Measurements from ENCODE around the gene IL17D.
"Not testable (repeated sequence)": the region's sequence is repeated elsewhere in the genome, so short reads cannot be mapped to it uniquely, and the experiment has no call there.

IL17D gene, protein sequence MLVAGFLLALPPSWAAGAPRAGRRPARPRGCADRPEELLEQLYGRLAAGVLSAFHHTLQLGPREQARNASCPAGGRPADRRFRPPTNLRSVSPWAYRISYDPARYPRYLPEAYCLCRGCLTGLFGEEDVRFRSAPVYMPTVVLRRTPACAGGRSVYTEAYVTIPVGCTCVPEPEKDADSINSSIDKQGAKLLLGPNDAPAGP
- total RNA-seq: 0 to 1.1 (median 0.30) reads per million in 9 experiments

DNA sequence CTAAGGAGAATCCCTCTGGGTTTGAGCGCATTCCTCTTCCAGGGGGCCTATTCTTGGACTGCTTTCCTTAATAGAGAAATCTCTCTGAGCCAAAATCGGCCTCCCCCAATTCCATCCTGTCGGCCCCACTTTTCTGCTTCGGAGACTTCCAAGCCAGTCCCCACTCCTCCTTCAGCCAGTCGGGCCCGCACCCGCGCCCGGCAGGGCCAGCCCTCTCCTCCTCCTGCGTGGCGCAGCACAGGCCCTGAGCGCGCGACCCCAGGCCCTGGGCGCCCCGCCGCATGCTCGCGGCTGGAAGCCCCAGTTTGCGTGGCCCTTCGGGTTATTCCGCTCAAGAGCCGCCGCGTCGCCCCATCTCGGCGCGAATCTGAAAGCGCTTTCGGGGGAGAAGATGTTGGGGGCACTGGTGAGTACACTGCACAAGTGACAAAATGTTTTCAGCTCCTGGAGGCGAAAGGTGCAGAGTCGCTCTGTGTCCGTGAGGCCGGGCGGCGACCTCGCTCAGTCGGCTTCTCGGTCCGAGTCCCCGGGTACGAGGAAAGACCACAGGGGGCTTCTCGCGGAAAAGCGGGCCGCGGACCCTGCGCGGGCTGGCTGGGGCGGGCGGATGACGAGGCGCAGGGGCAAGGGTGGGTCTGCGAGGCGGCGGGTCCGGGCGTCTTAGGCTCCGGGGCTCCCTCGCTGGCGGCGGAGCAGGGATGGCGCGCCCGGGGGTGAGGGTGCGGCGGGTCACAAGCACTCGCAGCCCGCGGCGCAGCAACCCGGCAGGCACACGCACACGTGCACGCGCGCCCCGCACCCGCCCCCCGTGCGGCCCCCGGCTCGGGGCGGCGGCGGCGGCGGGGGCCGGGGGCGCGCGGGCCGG lies at the start of gene IL17D:
IL17D (plus strand) TSS at position 785 of the 865 bp plus-strand sequence. CDS start 303 bp downstream, outside the sequence.
- Mint-ChIP-seq H3K4me1 (ENCODE audit: low read depth in 2 of 2) (peaks cover 6 to 7% of the 10 kb centered on the region in 2 donors), H3K36me3 (ENCODE audit: insufficient read depth) (peaks cover 3% of the 10 kb centered on the region), H3K4me3 (peak within 1 kb of the TSS; percentile 98), H3K27me3 (peaks cover 15 to 25% of the 10 kb centered on the region in 2 donors), H3K9me3 (no peaks in the 10 kb centered on the region), H3K27ac (peak within 1 kb of the TSS; percentile 77 to 88)
- peak; percentile 21 to 40 (median 26) for DNase-seq
- ATAC-seq (replicated peaks): peak; percentile 28

DNA sequence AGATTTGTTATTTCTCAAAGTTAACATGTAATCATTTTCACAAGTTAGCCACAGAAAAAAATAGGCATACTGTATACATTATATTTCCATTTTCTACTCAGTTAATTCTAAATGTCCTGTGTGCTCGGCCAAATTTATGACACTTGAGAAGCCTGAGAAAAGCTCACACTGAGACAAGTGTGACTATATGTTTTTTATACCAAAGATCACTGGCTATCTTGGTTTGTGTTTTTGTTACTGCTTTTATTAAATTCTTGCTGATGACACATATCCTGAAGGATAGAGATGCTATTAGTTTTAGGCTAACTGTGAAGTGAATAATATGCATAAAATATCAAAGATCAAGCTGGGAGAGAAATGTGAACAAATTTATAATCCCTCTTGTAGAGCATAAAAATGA lies 49.3 kb upstream of the IL17D start:
- Mint-ChIP-seq H3K27me3 (no peaks in the 10 kb centered on the region), H3K27ac (peak overlapping the region in 1 of 2 donors; percentile 41), H3K9me3 (no peaks in the 10 kb centered on the region), H3K36me3 (ENCODE audit: insufficient read depth) (peaks cover 3% of the 10 kb centered on the region), H3K4me3 (no peak overlapping the region), H3K4me1 (ENCODE audit: low read depth in 2 of 2) (no peaks in the 10 kb centered on the region)
- ATAC-seq (replicated peaks): no peak
- DNase-seq: no peak

DNA sequence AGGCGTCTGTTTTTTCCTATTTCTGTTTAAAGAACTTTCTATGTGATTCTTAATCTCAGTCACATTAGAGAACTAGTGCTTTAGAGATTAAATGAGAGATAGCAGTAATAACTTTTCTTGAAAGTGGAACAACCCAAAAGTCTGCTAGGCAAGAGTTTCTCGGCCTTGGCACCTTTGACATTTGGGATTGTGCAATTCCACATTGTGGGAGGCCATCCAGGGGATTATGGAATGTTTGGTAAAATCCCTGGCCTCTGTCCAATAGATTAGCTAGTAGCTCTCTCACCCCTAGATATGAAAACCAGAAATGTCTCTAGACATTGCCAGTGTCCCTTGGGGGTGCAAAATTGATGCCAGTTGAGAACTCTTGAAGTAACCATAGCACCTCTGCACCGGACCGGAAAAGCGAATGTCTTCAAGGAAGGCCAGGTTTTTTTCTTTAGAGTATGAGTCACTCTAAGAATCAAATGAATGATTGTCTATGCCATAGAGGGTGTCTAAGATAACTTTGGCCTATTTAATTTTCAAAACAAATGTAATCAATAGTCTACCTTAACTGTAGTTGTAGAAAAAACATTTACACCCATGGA lies 45.0 kb upstream of the IL17D start:
- Mint-ChIP-seq H3K36me3 (ENCODE audit: insufficient read depth) (peaks cover 3% of the 10 kb centered on the region), H3K9me3 (no peaks in the 10 kb centered on the region), H3K27me3 (no peaks in the 10 kb centered on the region), H3K4me1 (ENCODE audit: low read depth in 2 of 2) (no peaks in the 10 kb centered on the region), H3K4me3 (no peak overlapping the region), H3K27ac (no peak overlapping the region)
- DNase-seq (no peak), ATAC-seq (replicated peaks) (no peak)

DNA sequence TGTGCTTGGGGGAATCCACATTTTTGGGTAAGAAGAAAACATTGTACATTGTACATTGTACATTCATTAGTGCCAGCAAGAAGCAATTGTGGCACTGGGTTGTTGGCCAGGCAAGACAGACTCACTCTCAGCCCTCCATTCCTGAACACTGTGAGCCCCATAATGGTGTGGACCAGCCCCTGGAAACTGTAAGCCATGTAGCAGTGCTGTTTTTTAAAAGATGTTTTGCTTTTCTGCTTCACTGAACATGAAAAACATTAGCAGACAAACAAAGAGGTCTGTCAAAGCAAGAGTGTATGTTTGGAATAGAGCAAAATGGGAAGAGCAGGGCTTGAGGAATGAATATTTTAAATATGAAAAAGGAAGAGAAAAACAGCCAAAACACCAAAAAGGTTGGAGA lies 39.1 kb upstream of the IL17D start:
- ATAC-seq (replicated peaks) (no peak), DNase-seq (no peak)
- Mint-ChIP-seq H3K9me3 (no peaks in the 10 kb centered on the region), H3K27me3 (no peaks in the 10 kb centered on the region), H3K36me3 (ENCODE audit: insufficient read depth) (peaks cover 3% of the 10 kb centered on the region), H3K4me3 (no peak overlapping the region), H3K4me1 (ENCODE audit: low read depth in 2 of 2) (no peaks in the 10 kb centered on the region), H3K27ac (no peak overlapping the region)

DNA sequence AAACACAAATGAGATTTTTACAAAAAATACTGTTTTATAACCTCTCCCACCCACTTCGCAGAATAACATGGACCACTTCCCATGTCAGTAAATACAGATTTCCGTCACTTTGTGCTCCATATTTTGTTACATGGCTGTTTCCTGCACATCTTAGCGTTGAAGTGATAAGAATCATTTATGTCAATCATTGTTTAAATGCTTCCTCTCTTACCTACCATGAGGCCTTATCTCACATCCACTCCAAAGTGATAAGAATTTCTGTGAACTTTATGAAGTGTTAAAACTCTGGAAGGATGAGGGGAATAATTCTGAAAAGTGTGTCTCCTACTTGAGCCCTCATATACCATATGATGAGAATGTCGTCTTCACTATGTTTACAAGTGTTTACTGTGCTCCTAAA lies 36.6 kb upstream of the IL17D start:
- ATAC-seq (replicated peaks) (no peak), DNase-seq (no peak)
- Mint-ChIP-seq H3K4me1 (ENCODE audit: low read depth in 2 of 2) (peaks cover 3 to 4% of the 10 kb centered on the region in 2 donors), H3K9me3 (no peaks in the 10 kb centered on the region), H3K4me3 (no peak overlapping the region), H3K27ac (no peak overlapping the region), H3K27me3 (no peaks in the 10 kb centered on the region), H3K36me3 (ENCODE audit: insufficient read depth) (peaks cover 3% of the 10 kb centered on the region)

DNA sequence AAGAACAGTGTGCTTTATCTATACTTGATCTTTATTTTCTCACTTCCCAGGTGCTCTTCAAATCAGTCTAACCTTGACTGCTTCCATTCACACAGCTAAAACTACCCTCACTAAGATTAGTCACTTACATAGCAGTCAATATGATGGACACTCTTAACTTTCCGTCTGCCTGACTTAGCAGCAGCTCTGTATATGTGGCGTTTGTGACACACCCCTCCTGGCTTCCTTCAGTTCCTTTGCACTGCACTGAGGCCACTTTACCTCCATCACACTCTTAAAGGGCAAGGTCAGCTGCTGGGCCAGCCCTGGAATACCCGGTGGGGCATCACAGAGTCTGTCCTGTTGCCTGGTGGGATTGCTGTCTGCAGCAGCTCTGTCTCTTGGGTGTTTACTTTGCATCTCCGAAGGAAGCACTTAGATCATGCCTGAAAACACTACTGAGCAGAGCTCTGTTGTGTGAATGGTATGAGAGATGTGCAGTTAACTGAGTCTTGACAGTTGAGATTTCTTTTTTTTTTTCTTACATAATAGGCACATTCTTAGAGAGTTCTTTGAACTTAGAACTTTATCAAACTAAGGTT lies 35.6 kb upstream of the IL17D start:
- Mint-ChIP-seq H3K27me3 (no peaks in the 10 kb centered on the region), H3K9me3 (no peaks in the 10 kb centered on the region), H3K4me3 (no peak overlapping the region), H3K36me3 (ENCODE audit: insufficient read depth) (peaks cover 3% of the 10 kb centered on the region), H3K27ac (no peak overlapping the region), H3K4me1 (ENCODE audit: low read depth in 2 of 2) (peaks cover 3 to 4% of the 10 kb centered on the region in 2 donors)
- DNase-seq (no peak), ATAC-seq (replicated peaks) (peak; percentile 18)

DNA sequence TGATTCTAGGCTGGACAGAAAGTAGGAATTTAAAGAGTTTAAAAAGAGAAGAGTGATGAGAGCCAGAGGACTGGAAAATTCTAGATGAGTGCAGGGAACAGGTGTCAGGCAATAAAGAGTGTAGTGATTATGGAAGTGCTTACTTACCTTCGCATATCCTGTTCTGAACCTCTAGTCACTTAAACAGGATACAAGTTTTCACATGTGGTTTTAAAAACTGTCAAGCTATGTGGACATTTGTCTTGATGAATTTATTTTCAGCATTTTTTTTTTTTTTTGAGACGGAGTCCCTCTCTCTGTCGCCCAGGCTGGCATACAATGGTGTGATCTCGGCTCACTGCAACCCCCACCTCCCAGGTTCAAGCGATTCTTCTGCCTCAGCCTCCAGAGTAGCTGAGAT lies 34.3 kb upstream of the IL17D start:
- Mint-ChIP-seq H3K4me1 (ENCODE audit: low read depth in 2 of 2) (peaks cover 3 to 4% of the 10 kb centered on the region in 2 donors), H3K27ac (no peak overlapping the region), H3K9me3 (no peaks in the 10 kb centered on the region), H3K27me3 (no peaks in the 10 kb centered on the region), H3K36me3 (ENCODE audit: insufficient read depth) (peaks cover 3% of the 10 kb centered on the region), H3K4me3 (no peak overlapping the region)
- DNase-seq (peak; percentile 6 to 29 (median 6)), ATAC-seq (replicated peaks) (peak; percentile 91)

DNA sequence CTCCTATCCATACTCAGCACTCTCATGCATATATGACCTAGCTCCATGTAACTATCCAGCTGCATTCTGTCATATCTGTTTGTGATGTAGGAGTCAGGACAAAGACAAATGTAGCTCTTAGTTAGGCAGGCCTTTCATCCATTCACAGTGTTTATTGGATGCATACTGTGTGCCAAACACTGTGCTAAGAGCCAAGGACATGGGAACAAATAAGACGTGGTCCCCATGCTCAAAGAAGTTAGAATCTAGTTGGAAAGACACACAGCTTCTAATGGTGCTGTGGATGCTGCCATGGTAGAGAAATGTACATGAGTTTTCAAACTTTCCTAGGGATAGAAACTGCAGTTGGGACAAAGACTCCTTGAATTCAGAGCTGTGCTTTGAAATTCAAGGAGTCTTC lies 31.7 kb upstream of the IL17D start:
- no peak for DNase-seq

DNA sequence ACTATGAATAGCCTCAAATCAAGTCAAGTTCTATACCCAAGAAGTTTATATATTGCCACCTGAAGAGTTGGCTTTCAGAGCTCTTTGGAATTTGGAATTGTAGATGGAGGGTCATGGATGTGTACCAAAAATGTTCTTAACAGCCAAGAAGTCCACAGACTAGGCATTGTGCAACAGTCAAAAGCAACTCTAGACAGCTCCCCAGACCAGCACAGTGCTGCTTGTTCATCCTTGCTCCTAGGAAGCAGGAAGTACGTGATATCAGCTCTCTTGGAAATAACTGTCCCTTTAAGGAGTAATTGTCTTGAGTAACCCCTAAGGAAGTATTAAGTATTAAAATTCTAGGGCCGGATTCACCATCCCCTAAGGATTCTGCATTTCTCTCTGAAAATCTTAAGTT lies 30.7 kb upstream of the IL17D start:
- H3K4me3 Mint-ChIP-seq: no peak overlapping the region
- no peaks in the 10 kb centered on the region for H3K27me3 Mint-ChIP-seq
- peaks cover 3 to 4% of the 10 kb centered on the region in 2 donors for H3K4me1 Mint-ChIP-seq (ENCODE audit: low read depth in 2 of 2)
- ATAC-seq (replicated peaks): no peak
- no peak overlapping the region for H3K27ac Mint-ChIP-seq
- H3K36me3 Mint-ChIP-seq (ENCODE audit: insufficient read depth): no peaks in the 10 kb centered on the region
- no peak for DNase-seq
- no peaks in the 10 kb centered on the region for H3K9me3 Mint-ChIP-seq

More for the DNA sequence above, 31.7 kb upstream of the IL17D start:
- Mint-ChIP-seq H3K4me3 (no peak overlapping the region), H3K36me3 (ENCODE audit: insufficient read depth) (no peaks in the 10 kb centered on the region), H3K4me1 (ENCODE audit: low read depth in 2 of 2) (peaks cover 3 to 4% of the 10 kb centered on the region in 2 donors), H3K27ac (no peak overlapping the region), H3K9me3 (no peaks in the 10 kb centered on the region), H3K27me3 (no peaks in the 10 kb centered on the region)
- ATAC-seq (replicated peaks): no peak

DNA sequence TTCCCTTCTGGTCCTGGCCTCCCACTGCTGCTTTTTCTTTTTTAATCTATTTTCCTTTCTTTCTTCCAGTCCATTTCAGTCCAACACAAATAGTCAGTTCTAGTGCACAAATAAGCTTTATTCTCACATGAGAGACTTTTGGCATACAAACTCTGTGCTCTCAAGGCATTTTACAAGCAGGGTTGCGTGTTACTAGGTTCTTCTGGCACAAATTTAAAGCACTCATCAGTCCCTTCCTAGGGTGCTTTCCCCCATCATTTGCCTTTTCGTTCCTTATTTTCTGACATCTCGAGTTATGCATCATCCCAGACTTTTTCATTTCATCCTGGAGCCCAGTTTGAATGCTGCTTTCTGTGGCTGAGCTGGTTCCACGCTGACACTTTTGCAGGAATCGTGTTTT lies 29.8 kb upstream of the IL17D start:
- Mint-ChIP-seq H3K4me3 (no peak overlapping the region), H3K27ac (peak overlapping the region in 1 of 2 donors; percentile 67), H3K4me1 (ENCODE audit: low read depth in 2 of 2) (peaks cover 3 to 4% of the 10 kb centered on the region in 2 donors), H3K27me3 (no peaks in the 10 kb centered on the region), H3K36me3 (ENCODE audit: insufficient read depth) (no peaks in the 10 kb centered on the region), H3K9me3 (no peaks in the 10 kb centered on the region)
- no peak for ATAC-seq (replicated peaks)
- DNase-seq: no peak

DNA sequence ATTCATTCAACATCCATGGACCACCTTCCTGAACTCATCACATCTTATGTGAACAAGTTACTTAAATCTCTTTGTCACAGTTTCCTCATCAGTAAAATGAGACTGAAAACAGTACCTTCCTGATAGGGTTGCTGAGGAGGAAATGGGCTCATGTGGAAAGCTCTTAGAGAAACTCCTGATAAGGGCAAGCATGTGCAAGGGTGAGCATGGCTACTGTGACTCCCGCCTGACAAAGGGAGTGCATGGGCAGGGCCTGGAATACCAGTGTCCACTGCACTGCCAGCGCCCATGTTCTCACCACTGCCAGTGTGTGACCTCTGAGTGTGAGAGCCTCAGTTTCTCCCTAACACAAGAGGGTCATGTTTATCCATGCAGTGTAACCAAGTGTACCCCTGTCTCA lies 27.3 kb upstream of the IL17D start:
- no peak for DNase-seq
- ATAC-seq (replicated peaks): no peak
- no peak overlapping the region for H3K27ac Mint-ChIP-seq

DNA sequence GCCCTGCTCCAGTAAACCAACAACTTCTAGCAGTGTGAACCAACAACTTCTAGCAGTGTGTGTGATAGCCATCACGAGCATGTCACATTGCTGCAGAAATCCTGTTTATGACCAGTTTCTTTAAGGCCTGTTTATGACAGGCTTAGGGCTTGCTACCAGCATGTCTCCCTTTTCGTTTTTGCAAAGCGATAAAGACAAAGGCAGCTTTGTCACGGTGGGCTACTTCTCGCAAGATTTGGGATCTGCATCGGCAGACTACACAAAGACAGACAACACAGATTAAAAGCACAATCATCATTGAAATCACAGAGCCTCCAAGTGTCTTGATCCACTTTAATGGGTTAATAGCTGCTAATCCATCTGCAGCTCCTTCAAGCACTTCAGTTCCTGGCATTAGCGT lies 24.9 kb upstream of the IL17D start:
- not testable (repeated sequence) for H3K9me3 Mint-ChIP-seq; H3K36me3 Mint-ChIP-seq (ENCODE audit: insufficient read depth); H3K4me3 Mint-ChIP-seq; ATAC-seq (replicated peaks); H3K27me3 Mint-ChIP-seq; H3K27ac Mint-ChIP-seq; H3K4me1 Mint-ChIP-seq (ENCODE audit: low read depth in 2 of 2); DNase-seq

More for the DNA sequence above, 27.3 kb upstream of the IL17D start:
- Mint-ChIP-seq H3K4me1 (ENCODE audit: low read depth in 2 of 2) (no peaks in the 10 kb centered on the region), H3K4me3 (no peak overlapping the region), H3K27me3 (no peaks in the 10 kb centered on the region), H3K36me3 (ENCODE audit: insufficient read depth) (no peaks in the 10 kb centered on the region), H3K9me3 (no peaks in the 10 kb centered on the region)

DNA sequence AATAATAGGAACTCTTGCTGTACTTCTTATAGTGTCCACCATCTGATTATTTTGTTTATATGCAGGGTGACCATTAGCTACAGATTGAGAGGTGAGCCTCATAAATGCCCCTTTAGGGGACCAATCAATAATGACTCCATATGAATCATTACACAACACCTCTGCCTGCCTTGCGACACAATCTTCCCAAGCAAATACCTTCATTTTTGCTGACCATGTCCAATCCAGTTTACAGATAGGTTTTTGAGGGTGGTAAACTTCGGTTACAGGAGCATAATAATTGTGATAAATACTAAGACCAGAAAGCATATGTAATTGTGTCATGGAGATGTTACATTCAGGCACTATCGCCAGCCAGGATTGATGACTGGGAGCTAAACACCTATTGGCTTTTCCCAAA lies 23.6 kb upstream of the IL17D start:
- Mint-ChIP-seq H3K9me3 (no peaks in the 10 kb centered on the region), H3K27me3 (no peaks in the 10 kb centered on the region), H3K36me3 (ENCODE audit: insufficient read depth) (peaks cover 2% of the 10 kb centered on the region), H3K4me3 (no peak overlapping the region), H3K4me1 (ENCODE audit: low read depth in 2 of 2) (no peaks in the 10 kb centered on the region), H3K27ac (no peak overlapping the region)
- no peak for ATAC-seq (replicated peaks)
- no peak for DNase-seq

All from effector memory CD8-positive, alpha-beta T cell (primary cell).